ENCODE measurements around the gene CLIC1. TPM values are rescaled to one million over a fixed set of nuclear protein-coding genes. Genes with fewer than 3 reads are reported as not detected.

Gene CLIC1
- polyA plus RNA-seq, 1 experiment = 466 TPM

DNA sequence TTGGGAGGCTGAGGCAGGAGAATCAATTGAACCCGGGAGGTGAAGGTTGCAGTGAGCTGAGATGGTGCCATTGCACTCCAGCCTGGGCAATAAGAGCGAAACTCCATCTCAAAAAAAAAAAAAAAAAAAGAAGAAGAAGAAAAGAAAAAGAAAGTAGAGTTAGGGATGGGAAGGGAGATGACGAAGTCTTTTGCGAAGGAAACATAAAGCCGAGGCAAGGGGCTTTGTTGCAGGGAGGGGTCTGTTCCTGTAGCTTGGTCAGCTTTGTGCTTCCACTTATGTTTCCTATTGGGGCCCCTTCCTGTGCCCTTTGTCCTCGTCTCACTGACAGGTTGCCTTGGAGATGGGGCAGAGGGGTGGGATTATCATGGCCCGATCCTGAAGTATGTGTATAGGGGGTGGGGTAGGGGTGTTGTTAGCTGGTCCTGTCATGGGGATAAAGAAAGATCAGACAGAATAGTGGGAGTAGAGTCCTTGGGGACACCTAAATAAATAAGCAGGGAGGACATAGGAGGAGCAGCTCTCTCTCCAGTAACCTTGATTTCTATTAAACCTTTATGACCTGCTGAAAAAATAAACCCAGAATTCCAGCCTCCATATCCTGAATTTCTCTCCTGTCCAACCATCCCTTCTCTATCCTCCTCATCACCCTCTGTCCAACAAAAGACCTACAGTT is 1.1 kb upstream of the CLIC1 start:
- ChIA-PET POLR2A (interaction anchor here (0.6 to 1.4 kb wide), 3 partner anchors 70 to 90 kb away, joined by 3 to 12 read pairs (median 5); partner anchors contain the start of genes HSPA1A, HSPA1B and HSPA1L), CTCF (interaction anchor here (0.6 to 1.8 kb wide), 8 partner anchors 33 to 93 kb away, joined by 3 to 6 read pairs (median 4); partner anchors contain the start of genes LSM2 and VARS1)
- no peak for DNase-seq (ENCODE audit: low read depth, low spot score)
- H3K27me3 ChIP-seq (ENCODE audit: control insufficient read depth, insufficient read depth, low read length) = no peaks in the 10 kb centered on the region
- H3K4me3 ChIP-seq (ENCODE audit: low read depth, low read length) = no peak overlapping the region
- no peaks in the 10 kb centered on the region; the same call in 1 of the 2 replicates for H3K9me3 ChIP-seq (ENCODE audit: control insufficient read depth, insufficient read depth, low read length)
- TF ChIP-seq, protein P1, sequence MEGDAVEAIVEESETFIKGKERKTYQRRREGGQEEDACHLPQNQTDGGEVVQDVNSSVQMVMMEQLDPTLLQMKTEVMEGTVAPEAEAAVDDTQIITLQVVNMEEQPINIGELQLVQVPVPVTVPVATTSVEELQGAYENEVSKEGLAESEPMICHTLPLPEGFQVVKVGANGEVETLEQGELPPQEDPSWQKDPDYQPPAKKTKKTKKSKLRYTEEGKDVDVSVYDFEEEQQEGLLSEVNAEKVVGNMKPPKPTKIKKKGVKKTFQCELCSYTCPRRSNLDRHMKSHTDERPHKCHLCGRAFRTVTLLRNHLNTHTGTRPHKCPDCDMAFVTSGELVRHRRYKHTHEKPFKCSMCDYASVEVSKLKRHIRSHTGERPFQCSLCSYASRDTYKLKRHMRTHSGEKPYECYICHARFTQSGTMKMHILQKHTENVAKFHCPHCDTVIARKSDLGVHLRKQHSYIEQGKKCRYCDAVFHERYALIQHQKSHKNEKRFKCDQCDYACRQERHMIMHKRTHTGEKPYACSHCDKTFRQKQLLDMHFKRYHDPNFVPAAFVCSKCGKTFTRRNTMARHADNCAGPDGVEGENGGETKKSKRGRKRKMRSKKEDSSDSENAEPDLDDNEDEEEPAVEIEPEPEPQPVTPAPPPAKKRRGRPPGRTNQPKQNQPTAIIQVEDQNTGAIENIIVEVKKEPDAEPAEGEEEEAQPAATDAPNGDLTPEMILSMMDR (IDR thresholded peaks at IDR 0.05; ENCODE audit: low read depth, low read length) = no peak
- peak overlapping the region; percentile 57 for H3K27ac ChIP-seq (ENCODE audit: low read depth, low read length)

DNA sequence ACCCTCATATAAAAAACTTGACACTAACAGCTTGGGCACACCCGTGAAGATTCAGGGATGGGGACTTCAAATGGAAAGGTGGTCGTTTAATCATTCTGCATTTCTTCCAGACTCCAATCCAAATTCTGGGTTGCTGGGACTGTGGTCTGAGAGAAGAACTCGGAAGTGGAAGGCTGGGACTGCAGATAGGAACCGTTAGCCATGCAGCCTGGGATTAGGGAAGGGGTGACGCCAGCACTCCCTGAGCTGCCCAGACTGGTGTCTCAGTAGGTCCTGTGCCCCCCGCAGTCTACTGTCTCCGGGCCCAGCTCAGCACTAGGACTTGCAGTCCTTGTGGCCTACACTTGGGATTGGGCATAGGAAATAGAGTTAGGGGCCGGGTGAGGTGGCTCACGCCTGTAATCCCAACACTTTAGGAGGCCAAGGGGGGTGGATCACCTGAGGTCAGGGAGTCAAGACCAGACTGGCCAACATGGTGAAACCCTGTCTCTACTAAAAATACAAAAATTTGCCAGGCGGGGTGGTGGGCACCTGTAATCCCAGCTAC is 511 bp upstream of the CLIC1 start:
- no peaks in the 10 kb centered on the region for H3K27me3 ChIP-seq (ENCODE audit: control insufficient read depth, insufficient read depth, low read length)
- TF ChIP-seq, protein P1 (IDR thresholded peaks at IDR 0.05; ENCODE audit: low read depth, low read length) = no peak
- ChIA-PET CTCF (interaction anchor here (1.5 to 1.9 kb wide), 2 partner anchors 54 to 59 kb away, joined by 3 to 9 read pairs; partner anchors contain the start of gene VARS1), POLR2A (interaction anchor here (0.6 to 2.6 kb wide), 6 partner anchors 11 to 161 kb away, joined by 3 to 14 read pairs (median 4); partner anchors contain the start of genes EHMT2, HSPA1A, HSPA1B and HSPA1L)
- peak overlapping the region; percentile 78 for H3K27ac ChIP-seq (ENCODE audit: low read depth, low read length)
- no peaks in the 10 kb centered on the region; the same call in 1 of the 2 replicates for H3K9me3 ChIP-seq (ENCODE audit: control insufficient read depth, insufficient read depth, low read length)
- DNase-seq (ENCODE audit: low read depth, low spot score) = no peak
- peak overlapping the region; percentile 96 for H3K4me3 ChIP-seq (ENCODE audit: low read depth, low read length)

DNA sequence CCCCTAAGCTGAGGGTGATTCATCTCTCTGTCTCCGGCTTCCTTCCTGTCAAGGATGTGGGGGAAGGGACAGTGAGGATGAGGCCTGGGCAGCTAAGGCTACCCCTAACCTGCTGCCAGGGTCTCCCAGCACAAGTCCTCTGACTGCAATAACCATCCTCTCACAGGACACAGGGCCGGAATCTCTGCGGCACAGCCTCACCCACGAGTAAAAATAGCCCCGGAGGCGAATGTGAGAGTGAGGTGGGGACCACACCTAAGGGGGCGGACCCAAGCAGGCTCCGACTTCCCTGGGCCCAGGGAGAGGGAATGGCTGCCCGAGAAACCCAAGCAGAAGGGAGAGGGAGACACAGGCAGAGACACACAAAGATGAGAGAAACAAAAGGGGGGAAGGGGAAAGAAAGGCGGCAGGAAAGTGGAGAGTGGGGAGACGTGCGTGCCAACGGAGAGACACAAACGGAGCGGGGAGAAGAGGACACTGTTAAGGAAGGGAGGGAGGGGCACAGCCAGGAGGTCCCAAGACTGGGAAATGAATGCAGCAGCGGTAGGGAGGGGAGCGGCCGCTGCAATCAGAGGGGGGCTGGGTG is 1.4 kb downstream of the CLIC1 start:
- no peak for DNase-seq (ENCODE audit: low read depth, low spot score)
- no peaks in the 10 kb centered on the region for H3K27me3 ChIP-seq (ENCODE audit: control insufficient read depth, insufficient read depth, low read length)
- H3K4me3 ChIP-seq (ENCODE audit: low read depth, low read length) = peak overlapping the region; percentile 96
- POLR2A ChIA-PET = interaction anchor here (0.5 to 2.6 kb wide), 5 partner anchors 70 to 128 kb away, joined by 3 to 14 read pairs (median 4); partner anchors contain the start of genes HSPA1A, HSPA1B, HSPA1L and NEU1
- CTCF ChIA-PET = interaction anchor here (0.5 to 1.9 kb wide), 4 partner anchors 38 to 88 kb away, joined by 3 to 9 read pairs (median 4); no protein-coding TSS in a partner anchor
- TF ChIP-seq, protein P1 (IDR thresholded peaks at IDR 0.05; ENCODE audit: low read depth, low read length) = no peak
- peaks cover 2% of the 10 kb centered on the region; the same call in 1 of the 2 replicates for H3K9me3 ChIP-seq (ENCODE audit: control insufficient read depth, insufficient read depth, low read length)
- H3K27ac ChIP-seq (ENCODE audit: low read depth, low read length) = peak overlapping the region; percentile 52

DNA sequence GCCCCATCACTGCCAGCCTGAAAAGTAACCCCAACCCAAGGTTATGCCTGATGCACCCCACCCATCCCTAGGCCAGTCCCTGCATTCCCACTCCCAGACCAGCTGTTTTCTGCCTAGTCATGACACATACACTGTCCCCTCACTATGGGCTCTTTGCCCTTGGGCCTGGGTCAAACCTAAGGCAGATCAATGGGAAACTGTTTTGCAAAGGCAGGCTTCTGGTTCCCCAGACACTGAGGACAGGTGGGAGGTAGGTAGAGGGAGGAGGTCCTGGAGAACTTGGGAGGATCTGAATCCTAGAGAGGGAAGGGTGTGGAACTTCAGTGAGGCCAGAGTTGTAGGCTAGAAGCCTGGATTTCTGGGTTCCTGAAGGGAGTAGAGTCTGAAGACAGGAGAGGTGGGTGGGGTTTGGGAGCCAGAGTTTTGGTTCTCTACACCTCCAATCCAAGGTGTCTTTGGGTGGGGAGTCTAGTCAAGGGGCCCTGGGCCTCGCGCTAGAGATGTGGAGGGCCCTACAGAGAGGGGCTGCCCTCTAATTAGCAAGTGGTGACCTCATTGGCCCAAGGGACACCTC is 2.0 kb downstream of the CLIC1 start:
- Histone ChIP-seq H3K27me3 (ENCODE audit: control insufficient read depth, insufficient read depth, low read length) (no peaks in the 10 kb centered on the region), H3K9me3 (ENCODE audit: control insufficient read depth, insufficient read depth, low read length) (peaks cover 4% of the 10 kb centered on the region; the same call in 1 of the 2 replicates), H3K4me3 (ENCODE audit: low read depth, low read length) (peak overlapping the region; percentile 96), H3K27ac (ENCODE audit: low read depth, low read length) (peak overlapping the region; percentile 52)
- TF ChIP-seq, protein P1 (IDR thresholded peaks at IDR 0.05; ENCODE audit: low read depth, low read length) = no peak
- CTCF ChIA-PET = no interaction called here
- no peak for DNase-seq (ENCODE audit: low read depth, low spot score)
- POLR2A ChIA-PET = interaction anchor here (1.0 to 2.6 kb wide), 3 partner anchors 81 to 129 kb away, joined by 3 to 14 read pairs (median 4); partner anchors contain the start of genes HSPA1A, HSPA1B, HSPA1L and NEU1
